ENCODE measurements around the gene MAP1LC3A. TPM values are rescaled to one million over a fixed set of nuclear protein-coding genes. Genes with fewer than 3 reads are reported as not detected.

The MAP1LC3A gene
- total RNA-seq, 1 experiment from 2014 or later = 25.9 TPM

- Histone ChIP-seq H3K9me3 (ENCODE audit: control insufficient read depth, low read depth, low read length) (no peaks in the 10 kb centered on the region), H2BK5ac (ENCODE audit: insufficient read length, low read length) (no peak overlapping the region), H3K79me2 (ENCODE audit: insufficient read depth, low read length) (no peaks in the 10 kb centered on the region), H4K20me1 (ENCODE audit: control insufficient read depth, insufficient read depth, insufficient read length) (no peaks in the 10 kb centered on the region), H3K23me2 (ENCODE audit: insufficient read length, low read depth, low read length, poor library complexity, severe bottlenecking) (peaks cover 3% of the 10 kb centered on the region), H3K9ac (ENCODE audit: extremely low read depth, insufficient read length, low read length) (no peak overlapping the region), H3T11ph (ENCODE audit: low read length) (no peak overlapping the region), H4K91ac (ENCODE audit: insufficient read length, low read depth, low read length) (no peak overlapping the region), H4K8ac (replicated peaks; ENCODE audit: insufficient read length, low read depth, low read length) (no peak overlapping the region), H3K4me2 (ENCODE audit: insufficient read depth, insufficient read length, low read length) (no peak overlapping the region), H4K5ac (ENCODE audit: insufficient read length, low read depth, low read length) (no peak overlapping the region), H3K23ac (ENCODE audit: insufficient read length, low read depth, low read length) (no peak overlapping the region), H2AFZ (ENCODE audit: low read length) (no peak overlapping the region), H2BK120ac (ENCODE audit: low read depth, low read length, poor library complexity, severe bottlenecking) (no peak overlapping the region), H3K79me1 (ENCODE audit: insufficient read depth, low read depth, low read length, poor library complexity, severe bottlenecking) (no peaks in the 10 kb centered on the region), H2BK12ac (ENCODE audit: insufficient read length, low read depth, low read length) (no peak overlapping the region), H3K27ac (ENCODE audit: insufficient read length, low read depth, low read length) (no peak overlapping the region), H3K4me1 (ENCODE audit: insufficient read depth, low read length) (peaks cover 2% of the 10 kb centered on the region; the same call in 1 of the 2 replicates), H2BK20ac (ENCODE audit: low read depth, low read length, poor library complexity, severe bottlenecking) (no peak overlapping the region), H3K56ac (ENCODE audit: insufficient read length, low read depth, low read length) (no peak overlapping the region), H3K4ac (ENCODE audit: low read depth, low read length) (no peak overlapping the region), H3K18ac (ENCODE audit: insufficient read length, low read depth, low read length) (no peak overlapping the region), H3K14ac (ENCODE audit: insufficient read depth, low read length) (no peak overlapping the region), H3K27me3 (ENCODE audit: insufficient read depth, low read length) (no peaks in the 10 kb centered on the region; the same call in 1 of the 2 replicates), H2BK15ac (ENCODE audit: low read depth, low read length) (no peak overlapping the region), H2AK5ac (ENCODE audit: insufficient read length, low read length) (no peak overlapping the region)
- Mint-ChIP-seq H3K27me3 (ENCODE audit: low read depth) (peaks cover 13% of the 10 kb centered on the region), H3K4me1 (peaks cover 31 to 33% of the 10 kb centered on the region in 2 experiments), H3K4me3 (no peak overlapping the region), H3K36me3 (ENCODE audit: insufficient read depth in 1 of 3, low read depth in 3 of 3) (no peaks in the 10 kb centered on the region; a peak in 1 of 7 replicates), H3K27ac (peak overlapping the region in 1 of 3 experiments; percentile 38; a peak in 1 of 7 replicates), H3K9me3 (peaks cover 0 to 1% of the 10 kb centered on the region in 2 experiments; a peak in 1 of 5 replicates)
- WGBS (ENCODE audit: extremely low coverage, insufficient read length, low lambda C conversion rate) = no CpG with 5 or more reads among the region's 22 CpGs
- DNase-seq = no peak
- no peak for TF ChIP-seq CTCF (conservative IDR thresholded peaks at IDR 0.05)
Observed at GRCh38 chr20:34547844-34548613, 10.5 kb upstream of the MAP1LC3A start.
